Omental fat pad (tissue), 4 donors: ENCODE measurements around the gene BMP6. TPM values are rescaled to one million over a fixed set of nuclear protein-coding genes. Genes with fewer than 3 reads are reported as not detected.
"Not testable (repeated sequence)": the region's sequence is repeated elsewhere in the genome, so short reads cannot be mapped to it uniquely, and the experiment has no call there.

Experiments used
- ATAC-seq: fragments of 150-250 bp; one replicate; pipeline ENCODE4 v1.9.1; 2016; ENCODE audit warnings: mild to moderate bottlenecking, moderate library complexity; ENCODE audit not compliant: low FRiP score
- DNase-seq: peaks from one replicate; pipeline ENCODE4 v3.0.0-alpha.2; 2019; ENCODE audit warnings: low spot score
- total RNA-seq, 4 donors: library from RNA; depleted of rRNA; stranded (reverse); fragments of >200 nt; gene quantifications; one replicate each; pipeline ENCODE4 v1.1.0, GENCODE V29; 2016
- TF ChIP-seq, protein P1 (sequence below), 3 donors: fragments of 450-650 bp; IDR thresholded peaks; one replicate each; pipeline ENCODE4 v1.5.1; 2016 to 2017; ENCODE audit warnings: antibody characterized with exemption in 3 of 3, mild to moderate bottlenecking in 3 of 3, moderate library complexity in 2 of 3

Gene BMP6
- total RNA-seq, 4 donors from 2014 or later = 4.6 to 72.2 (median 20.7) TPM

DNA sequence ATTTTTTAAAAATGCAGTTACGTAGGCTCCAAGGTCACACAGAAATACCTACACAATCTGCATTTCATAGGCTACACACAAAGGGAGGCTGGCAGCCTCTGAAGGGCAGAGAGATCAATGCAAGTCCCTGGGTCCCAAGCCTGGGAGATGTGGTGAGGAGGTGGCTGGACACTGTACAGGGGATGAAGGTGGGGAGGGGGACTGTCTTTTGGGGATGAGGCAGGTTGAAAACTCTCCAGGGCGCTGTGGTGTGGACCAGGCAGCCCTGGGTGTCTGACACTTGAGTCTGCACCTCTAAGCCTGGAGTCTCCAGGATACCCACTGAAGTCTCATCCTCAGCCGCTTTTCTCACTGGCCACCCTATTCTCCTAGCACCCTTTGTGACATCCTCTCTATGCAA is 160.2 kb downstream of the BMP6 start:
- DNase-seq (no peak), ATAC-seq (no peak)
- TF ChIP-seq, protein P1, sequence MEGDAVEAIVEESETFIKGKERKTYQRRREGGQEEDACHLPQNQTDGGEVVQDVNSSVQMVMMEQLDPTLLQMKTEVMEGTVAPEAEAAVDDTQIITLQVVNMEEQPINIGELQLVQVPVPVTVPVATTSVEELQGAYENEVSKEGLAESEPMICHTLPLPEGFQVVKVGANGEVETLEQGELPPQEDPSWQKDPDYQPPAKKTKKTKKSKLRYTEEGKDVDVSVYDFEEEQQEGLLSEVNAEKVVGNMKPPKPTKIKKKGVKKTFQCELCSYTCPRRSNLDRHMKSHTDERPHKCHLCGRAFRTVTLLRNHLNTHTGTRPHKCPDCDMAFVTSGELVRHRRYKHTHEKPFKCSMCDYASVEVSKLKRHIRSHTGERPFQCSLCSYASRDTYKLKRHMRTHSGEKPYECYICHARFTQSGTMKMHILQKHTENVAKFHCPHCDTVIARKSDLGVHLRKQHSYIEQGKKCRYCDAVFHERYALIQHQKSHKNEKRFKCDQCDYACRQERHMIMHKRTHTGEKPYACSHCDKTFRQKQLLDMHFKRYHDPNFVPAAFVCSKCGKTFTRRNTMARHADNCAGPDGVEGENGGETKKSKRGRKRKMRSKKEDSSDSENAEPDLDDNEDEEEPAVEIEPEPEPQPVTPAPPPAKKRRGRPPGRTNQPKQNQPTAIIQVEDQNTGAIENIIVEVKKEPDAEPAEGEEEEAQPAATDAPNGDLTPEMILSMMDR (IDR thresholded peaks at IDR 0.05) = no peak

DNA sequence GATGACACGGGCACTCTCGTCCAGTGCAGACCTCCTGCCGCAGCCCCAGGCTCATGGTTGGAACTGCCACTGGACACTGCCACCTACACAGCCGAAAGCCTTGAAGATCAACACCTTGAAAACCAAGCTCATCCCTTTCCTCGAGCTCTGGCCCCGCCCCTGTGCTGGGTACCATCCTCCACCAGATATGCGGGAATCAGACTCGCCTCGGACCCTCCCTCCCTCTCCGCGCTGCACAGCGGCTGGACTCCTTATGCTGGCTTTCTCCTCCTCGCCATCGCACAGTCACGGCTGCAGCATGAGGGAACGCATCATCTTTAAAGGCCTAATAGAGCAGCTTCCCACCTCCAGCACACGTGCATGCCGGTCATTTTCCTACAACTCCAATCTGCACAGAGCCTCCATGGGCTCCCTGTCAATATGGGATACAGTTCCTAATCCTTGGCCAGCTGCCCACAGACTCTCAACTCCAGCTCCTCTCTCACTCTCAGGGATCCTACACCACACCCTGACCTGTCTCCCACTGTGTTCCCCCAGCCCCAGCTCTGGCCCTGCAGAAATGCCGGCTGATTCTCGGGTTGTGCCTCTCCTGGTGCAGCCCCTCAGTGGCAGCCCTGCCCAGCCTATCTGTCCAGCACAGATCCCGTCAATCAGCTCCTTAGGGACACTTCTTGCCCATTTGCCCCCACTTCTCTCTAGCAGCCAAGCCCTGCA is 161.5 kb downstream of the BMP6 start:
- TF ChIP-seq, protein P1 (IDR thresholded peaks at IDR 0.05) = no peak
- no peak for DNase-seq
- no peak for ATAC-seq

DNA sequence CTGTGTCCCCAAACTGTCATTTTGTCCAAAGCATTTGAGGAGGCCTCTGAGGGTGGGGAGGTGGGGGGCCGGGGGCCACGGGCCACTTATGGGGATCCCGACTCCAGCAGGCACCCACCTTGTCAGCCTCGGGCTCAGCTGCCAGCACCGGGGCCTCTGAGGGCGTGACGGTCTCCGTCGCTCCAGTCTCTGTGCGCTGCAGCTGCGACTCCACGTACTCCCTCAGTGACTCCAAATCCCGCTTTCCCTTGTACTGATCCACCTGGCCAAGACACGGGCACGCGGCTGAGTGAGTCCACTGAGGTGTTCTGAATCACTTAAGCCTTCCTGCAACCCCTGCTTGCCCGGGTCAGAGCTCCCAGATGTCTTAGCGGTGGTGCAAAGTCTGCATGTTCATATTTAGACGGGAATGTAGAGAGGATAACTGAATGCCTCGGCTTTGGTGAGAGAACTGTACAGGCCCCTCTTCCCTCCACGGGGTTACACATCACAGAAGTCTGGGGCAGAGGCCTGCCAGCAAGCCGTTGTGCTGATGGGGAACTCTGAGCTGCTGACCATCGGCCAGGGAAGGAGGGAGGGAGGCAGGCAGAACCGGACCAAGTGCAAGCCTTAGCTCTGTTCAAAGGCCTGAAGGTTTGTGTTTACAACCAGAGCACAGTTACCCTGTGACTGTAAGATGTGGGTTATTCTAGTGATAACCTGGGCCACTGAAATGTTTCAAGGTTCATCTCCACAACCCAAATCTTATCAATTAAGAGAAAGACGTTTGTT is 162.9 kb downstream of the BMP6 start:
- DNase-seq (no peak), ATAC-seq (no peak)
- TF ChIP-seq, protein P1 (IDR thresholded peaks at IDR 0.05) = no peak

DNA sequence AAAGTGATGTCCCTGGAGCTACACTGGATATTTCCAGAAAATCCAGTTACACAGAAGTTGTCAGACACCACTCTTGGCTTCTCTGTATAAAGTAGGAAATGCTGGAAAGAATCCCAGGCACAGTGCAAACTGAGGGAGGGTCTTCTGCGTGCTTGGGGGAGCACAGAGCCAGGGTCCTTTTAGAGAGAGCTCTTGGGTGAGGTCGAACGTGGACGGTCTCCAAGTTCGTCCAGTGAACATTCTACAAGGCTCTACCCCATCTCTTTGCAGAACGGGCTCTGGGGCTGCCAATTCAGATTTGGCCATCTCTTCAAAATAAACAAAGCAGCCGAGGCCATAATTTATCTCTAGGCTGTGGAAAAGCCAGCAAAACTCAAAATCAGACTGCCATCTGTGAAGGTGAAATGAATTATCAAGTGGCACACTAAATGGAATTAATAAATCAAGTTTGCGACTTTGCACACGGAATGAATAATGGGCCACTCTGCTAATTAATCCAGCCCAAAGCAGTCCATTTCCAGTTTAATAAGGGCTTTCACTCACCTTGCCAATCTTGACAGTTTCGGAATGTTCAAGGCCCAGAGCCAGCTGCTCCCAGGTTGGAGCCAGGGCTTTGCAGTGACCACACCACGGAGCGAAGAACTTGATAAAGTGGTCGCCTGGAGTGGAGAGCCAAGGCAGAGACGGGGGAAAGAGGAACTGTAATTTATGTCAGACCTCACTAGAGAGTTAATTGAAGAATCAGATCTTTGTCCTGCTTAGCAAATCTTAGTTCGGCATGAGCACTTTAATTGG is 165.4 kb downstream of the BMP6 start:
- DNase-seq = no peak
- TF ChIP-seq, protein P1 (IDR thresholded peaks at IDR 0.05) = no peak
- ATAC-seq = no peak

DNA sequence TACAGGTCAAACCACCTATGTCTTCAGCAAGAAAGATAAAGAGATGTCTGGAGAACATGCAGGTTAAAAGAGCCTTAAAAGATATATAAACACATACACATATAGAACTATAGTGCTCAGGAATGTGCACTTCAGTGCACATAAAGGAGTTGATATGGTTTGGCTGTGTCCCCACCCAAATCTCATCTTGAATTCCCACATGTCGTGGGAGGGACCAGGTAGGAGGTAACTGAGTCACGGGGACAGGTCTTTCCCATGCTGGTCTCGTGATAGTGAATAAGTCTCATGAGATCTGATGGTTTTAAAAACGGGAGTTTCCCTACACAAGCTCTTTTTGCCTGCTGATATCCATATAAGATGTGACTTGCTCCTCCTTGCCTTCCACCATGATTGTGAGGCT is 166.5 kb downstream of the BMP6 start:
- not testable (repeated sequence) for ATAC-seq, DNase-seq

DNA sequence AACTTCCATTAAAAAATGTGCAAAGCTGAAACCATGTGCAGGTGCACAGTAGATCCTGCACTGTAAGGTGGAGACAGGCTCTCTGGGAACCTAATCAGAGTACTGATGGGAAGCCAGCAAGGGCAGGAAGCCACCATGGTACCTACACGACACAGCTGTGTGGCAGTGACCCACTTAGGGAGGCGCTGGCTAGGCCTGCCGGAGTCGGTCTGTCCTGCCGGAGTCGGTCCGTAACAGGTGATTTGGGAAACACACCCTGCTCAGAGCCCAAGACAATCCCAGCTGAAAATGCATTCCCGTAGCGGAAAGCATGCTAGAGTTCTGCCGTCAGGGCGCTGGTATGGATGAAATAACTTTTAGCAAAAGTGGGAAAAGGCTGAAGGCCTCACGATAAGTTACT is 167.4 kb downstream of the BMP6 start:
- DNase-seq = no peak
- TF ChIP-seq, protein P1 (IDR thresholded peaks at IDR 0.05) = no peak
- ATAC-seq = no peak
